ENCODE data around the gene TRAFD1. TPM values are rescaled to one million over a fixed set of nuclear protein-coding genes. Genes with fewer than 3 reads are reported as not detected.

TRAFD1 gene
- polyA plus RNA-seq, 10 donors, result 20.0 to 27.4 (median 23.3) TPM

DNA sequence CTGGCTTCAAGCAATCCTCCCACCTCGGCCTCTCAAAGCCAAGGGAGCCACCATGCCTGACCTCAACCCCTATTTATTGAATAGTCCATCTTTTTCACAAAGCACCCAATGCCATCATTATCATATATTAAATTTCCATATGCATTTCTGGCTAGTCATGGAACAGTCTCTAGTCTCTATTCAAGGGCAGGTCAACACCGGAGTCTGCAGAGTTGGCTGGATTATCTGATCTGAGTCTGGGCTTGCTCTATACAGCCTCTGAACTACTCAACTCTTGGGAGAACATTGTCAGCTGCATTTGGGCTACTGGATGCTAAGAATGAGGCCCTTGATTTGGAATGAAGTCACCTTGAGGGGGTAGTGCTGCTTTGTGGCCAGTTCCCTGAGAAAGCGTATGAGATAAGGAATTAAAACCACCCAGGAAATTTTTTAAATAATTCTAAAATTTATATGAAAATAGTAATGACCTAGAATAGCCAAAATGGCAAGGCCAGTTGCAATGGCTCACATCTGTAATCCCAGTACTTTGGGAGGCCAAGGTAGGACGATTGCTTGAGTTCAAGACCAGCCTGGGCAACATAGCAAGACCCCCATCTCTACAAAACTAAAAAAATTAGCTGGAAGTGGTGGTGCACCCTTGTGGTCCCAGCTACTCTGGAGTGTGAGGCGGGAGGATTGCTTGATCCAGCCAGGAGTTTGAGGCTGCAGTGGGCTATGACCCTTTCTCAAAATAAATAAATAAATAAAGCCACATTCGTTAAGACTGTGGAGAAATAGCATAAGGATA is 9.9 kb upstream of the TRAFD1 start:
- no peak for DNase-seq

DNA sequence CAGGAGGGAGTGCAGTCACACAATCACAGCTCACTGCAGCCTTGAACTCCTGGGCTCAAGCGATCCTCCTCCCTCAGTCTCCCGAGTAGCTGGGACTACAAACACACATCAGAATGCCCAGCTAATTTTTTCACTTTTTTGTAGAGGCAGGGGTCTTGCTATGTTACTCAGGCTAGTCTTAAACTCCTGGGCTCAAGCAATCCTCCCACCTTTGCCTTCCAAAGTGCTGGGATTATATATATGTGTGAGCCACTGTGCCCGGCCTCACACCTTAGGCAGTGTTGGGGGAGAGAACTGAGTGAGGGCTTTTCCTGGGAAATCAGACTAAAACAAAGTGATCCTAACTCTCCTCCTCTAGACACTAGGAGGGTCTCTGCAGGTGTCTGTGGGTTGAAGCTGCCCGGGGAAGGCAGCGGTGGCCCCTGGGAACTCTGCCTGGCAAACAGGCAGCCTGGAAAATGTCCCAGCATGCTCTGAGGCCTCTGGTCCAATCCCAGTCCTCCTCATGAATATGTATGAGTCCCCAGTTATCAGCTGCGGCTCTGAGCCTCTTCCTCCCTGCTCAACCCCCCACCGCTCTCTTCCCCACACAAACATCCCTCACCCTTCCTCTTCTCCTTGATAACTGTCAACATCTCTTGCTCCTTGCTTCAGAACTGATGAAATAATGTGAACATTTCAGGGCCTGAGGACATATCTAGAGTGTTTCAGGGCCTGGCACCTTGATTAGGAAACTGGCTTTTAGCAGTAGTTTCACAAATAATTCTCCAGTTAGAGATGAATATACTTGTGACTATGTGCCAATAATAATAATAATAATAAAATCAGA is 8.9 kb upstream of the TRAFD1 start:
- DNase-seq, result peak in 2 of 3 donors; percentile 43 to 60

DNA sequence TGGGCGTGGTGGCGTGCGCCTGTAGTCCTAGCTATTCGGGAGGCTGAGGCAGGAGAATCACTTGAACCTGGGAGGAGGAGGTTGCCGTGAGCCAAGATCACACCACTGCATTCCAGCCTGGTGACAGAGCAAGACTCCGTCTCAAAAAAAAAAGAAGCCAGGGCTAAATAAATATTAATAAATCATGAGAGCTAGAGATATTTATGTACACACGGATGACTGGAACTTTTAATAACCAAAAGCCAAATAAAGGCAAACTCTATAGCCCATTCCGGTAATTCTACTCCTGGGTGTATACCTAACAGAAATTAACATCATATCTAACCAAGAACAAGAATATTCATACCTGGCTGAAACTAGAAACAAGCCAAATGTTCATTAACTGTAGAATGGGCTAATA is 7.7 kb upstream of the TRAFD1 start:
- no peak for DNase-seq

DNA sequence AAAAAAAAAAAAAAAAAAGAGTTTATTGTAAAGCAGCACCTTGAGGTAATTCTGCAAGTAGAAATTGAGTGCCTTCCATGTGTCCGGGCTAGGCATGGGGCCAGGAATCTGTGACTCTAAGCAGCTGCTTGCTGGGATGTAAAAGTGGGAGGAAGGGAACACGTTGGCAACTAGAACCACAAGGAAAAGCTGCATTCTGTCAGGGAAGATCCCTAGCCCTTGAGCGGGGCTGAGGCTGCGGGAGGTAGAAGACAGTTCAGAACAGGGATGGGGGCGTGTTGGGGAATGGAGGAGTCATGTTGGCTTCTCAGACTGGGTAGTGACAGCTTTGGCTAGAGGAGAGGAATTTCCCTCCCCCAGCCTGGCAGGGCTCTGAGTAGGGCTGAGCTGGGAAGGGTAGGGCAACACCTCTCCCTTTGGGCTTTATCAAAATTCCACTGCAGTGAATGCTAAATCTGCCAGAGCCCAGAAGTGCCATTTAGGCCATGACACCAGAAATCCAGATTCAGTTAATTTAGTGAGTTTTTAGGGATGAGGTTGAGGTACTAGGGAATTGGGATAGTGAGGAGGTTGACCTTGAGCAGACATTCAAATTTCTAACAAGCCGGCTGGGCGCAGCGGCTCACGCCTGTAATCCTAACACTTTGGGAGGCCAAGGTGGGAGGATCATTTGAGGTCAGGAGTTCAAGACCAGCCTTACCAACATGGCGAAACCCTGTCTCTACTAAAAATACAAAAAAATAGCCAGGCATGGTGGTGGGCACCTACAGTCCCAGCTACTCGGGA is 3.4 kb upstream of the TRAFD1 start:
- DNase-seq, result peak; percentile 84 to 91 (median 88)

DNA sequence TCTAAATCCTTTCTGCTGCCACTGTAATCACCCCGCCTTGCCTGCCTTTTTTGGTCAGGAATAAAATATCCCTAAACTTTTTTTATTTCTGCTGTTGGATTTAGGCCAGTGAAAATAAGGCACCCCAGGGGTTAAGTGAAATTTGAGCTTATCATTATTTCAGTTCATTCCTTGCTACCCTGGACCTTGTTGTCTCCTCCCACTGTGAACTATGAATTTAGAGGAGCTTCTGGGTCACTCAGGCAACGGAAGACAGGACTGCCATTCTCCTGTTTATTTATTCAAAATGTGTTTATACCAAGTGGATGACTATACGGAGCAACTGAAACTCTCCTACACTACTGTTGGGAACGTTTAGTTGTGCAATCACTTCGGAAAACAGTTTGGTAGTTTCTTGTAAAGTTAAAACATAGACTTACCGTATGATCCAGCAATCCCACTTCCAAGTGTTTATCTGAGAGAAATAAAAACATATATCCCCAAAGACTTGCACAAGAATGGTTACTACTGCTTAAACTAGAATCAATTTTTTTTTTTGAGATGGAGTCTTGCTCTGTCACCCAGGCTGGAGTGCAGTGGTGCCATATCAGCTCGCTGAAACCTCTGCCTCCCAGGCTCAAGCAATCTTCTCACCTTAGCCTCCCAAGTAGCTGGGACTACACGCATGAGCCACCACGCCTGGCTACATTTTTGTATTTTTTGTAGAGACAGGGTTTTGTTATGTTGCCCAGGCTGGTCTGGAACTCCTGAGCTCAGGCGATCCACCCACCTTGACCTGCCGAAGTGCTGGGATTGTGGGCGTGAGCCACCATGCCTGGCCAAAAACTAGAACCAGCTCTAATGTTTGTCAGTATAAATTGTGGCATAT is 2.3 kb upstream of the TRAFD1 start:
- DNase-seq, result peak in 1 of 3 donors; percentile 28

- no peak for DNase-seq
Observed at GRCh38 chr12:112124918-112125249, 476 bp upstream of the TRAFD1 start.

- DNase-seq, result no peak
Observed at GRCh38 chr12:112126000-112126438, 659 bp downstream of the TRAFD1 start.

- no peak for DNase-seq
Observed at GRCh38 chr12:112126911-112127310, 1.6 kb downstream of the TRAFD1 start.

GRCh38 chr12:112130441-112130998 is 5.2 kb downstream of the TRAFD1 start:
- peak in 1 of 3 donors; percentile 23 for DNase-seq

DNA sequence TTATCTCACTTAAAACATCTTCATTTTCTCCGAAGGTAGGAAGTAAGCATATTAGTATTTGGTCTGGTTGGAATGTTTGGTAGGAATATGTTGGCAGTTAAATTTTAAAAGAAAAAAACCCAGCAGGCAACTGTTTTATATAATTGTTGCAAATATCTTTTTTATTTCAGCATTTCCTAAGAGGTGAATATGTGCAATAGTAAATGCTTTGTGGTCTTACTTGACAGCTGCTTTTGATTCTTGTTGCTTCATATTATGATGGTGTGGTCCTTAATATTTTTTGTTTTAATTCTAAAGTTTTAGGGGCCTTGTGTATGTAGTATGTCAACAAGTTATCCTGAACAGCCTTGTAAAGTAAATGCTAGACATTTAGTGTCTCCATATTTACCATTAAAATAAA is 6.3 kb downstream of the TRAFD1 start:
- no peak for DNase-seq

GRCh38 chr12:112133418-112133817 is 8.1 kb downstream of the TRAFD1 start:
- DNase-seq, result no peak

DNA sequence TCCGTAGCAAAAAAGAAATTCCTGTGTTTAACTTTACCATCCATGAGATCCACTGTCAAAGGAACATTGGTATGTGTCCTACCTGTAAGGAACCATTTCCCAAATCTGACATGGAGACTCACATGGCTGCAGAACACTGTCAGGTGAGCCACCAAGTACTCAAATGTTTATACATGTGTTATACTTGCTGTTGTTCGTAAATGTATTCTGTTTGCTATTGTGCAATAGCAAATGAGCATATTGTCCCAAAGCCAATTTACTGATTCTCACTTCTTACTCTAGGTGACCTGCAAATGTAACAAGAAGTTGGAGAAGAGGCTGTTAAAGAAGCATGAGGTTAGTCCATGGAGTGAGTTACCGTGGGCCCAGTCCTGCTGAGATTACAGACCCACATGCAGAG is 9.4 kb downstream of the TRAFD1 start:
- no peak for DNase-seq

GRCh38 chr12:112140728-112141127 is 15.4 kb downstream of the TRAFD1 start:
- DNase-seq, result no peak

DNA sequence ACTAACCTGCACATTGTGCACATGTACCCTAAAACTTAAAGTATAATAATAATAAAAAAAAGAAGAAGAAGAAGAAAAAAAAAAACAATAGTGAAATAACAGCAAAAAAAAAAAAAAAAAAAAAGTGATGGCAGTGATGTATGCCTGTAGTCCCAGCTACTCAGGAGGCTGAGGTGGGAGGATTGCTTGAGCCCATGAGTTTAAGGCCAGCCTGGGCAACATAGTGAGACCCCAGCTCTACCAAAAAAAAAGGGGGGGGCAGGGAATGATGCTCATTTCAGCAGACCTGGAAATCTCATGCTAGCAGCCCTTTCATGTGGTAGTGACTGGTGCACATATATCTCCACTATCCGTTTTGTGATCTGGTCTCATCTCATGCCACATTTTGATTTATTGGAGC is 20.8 kb downstream of the TRAFD1 start:
- DNase-seq, result no peak

GRCh38 chr12:112148031-112148513 is 22.7 kb downstream of the TRAFD1 start:
- DNase-seq, result peak in 1 of 3 donors; percentile 61

GRCh38 chr12:112149596-112149995 is 24.2 kb downstream of the TRAFD1 start:
- no peak for DNase-seq

- DNase-seq, result no peak
Observed at GRCh38 chr12:112151766-112152541, 26.6 kb downstream of the TRAFD1 start.

GRCh38 chr12:112153181-112153892 is 28.0 kb downstream of the TRAFD1 start:
- DNase-seq, result no peak

DNA sequence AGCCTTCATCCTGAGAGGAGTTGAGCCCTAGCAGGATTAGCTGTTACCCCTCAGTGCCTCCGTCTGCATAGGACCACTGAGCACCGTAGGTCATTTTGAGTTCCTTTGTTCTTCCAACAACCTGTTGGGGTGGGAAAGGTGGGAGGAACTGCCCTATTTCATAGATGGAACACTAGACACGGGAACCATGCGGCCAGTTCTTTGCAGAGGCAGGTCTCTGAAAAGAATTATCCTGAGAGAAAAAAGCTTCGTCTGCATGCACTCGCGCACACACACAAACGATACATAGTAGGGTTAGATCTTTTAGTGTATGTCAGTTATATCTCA is 28.5 kb downstream of the TRAFD1 start:
- no peak for DNase-seq
